Brain microvascular endothelial cell (primary cell): ENCODE data around the gene GLYR1.

Experiments
- DNase-seq: peaks from one replicate; pipeline ENCODE4 v3.0.0-alpha.2; 2020
- H3K27ac ChIP-seq: fragments of 250-450 bp; sonication (Bioruptor Pico); 2 replicates; pipeline ENCODE4 v1.5.1; 2020; ENCODE audit warnings: mild to moderate bottlenecking, moderate library complexity
- H3K27me3 ChIP-seq: fragments of 250-450 bp; sonication (Bioruptor Pico); replicated peaks from 2 replicates; pipeline ENCODE4 v1.5.1; 2020; ENCODE audit warnings: mild to moderate bottlenecking
- H3K36me3 ChIP-seq: fragments of 250-450 bp; sonication (Bioruptor Pico); replicated peaks from 2 replicates; pipeline ENCODE4 v1.5.1; 2020; ENCODE audit warnings: mild to moderate bottlenecking
- H3K4me3 ChIP-seq: 2 replicates; pipeline ENCODE4 v1.5.1; 2011; ENCODE audit warnings: low read depth, mild to moderate bottlenecking, control low read depth, low read length, moderate library complexity
- in situ Hi-C: cut with HindIII; loops from 2 replicates; pipeline ENCODE4 v1.10.0; 2017; ENCODE audit warnings: low sequenced_read_pairs, low pct_ligation_motif_present
- TF ChIP-seq, protein P1 (sequence below): IDR thresholded peaks from 2 replicates; pipeline ENCODE4 v1.5.1; 2011; ENCODE audit warnings: low read depth, mild to moderate bottlenecking, moderate library complexity, low read length, control low read depth, inconsistent platforms; ENCODE audit errors: missing control alignments

Gene GLYR1

DNA sequence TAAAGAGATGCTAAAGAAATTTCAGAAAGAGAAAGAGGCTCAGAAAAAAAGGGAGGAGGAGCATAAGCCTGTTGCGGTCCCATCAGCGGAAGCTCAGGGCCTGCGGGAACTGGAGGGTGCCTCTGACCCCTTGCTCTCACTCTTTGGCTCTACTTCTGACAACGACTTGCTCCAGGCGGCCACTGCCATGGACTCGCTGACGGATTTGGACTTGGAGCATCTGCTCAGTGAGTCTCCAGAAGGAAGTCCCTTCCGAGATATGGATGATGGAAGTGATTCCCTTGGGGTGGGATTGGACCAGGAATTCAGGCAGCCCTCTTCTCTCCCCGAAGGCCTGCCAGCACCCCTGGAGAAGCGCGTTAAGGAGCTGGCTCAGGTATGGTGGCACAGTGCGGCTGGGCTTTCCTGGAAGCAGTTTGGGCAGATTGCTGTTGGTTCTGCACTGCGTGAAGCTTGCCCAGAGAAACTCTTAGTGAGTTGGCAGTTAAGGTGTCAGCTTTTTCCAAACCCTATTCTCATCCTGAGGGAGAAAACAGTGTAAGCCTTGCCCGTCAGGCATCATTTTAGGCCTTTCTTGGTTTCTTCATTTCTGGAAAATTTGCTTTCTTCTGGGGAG, 13.7 kb upstream of the GLYR1 start:
- Histone ChIP-seq H3K27me3 (no peaks in the 10 kb centered on the region), H3K4me3 (no peak overlapping the region), H3K27ac (no peak overlapping the region), H3K36me3 (peaks cover 57% of the 10 kb centered on the region)
- DNase-seq: no peak
- TF ChIP-seq, protein P1, sequence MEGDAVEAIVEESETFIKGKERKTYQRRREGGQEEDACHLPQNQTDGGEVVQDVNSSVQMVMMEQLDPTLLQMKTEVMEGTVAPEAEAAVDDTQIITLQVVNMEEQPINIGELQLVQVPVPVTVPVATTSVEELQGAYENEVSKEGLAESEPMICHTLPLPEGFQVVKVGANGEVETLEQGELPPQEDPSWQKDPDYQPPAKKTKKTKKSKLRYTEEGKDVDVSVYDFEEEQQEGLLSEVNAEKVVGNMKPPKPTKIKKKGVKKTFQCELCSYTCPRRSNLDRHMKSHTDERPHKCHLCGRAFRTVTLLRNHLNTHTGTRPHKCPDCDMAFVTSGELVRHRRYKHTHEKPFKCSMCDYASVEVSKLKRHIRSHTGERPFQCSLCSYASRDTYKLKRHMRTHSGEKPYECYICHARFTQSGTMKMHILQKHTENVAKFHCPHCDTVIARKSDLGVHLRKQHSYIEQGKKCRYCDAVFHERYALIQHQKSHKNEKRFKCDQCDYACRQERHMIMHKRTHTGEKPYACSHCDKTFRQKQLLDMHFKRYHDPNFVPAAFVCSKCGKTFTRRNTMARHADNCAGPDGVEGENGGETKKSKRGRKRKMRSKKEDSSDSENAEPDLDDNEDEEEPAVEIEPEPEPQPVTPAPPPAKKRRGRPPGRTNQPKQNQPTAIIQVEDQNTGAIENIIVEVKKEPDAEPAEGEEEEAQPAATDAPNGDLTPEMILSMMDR: no peak
- in situ Hi-C loops: no loop called here

DNA sequence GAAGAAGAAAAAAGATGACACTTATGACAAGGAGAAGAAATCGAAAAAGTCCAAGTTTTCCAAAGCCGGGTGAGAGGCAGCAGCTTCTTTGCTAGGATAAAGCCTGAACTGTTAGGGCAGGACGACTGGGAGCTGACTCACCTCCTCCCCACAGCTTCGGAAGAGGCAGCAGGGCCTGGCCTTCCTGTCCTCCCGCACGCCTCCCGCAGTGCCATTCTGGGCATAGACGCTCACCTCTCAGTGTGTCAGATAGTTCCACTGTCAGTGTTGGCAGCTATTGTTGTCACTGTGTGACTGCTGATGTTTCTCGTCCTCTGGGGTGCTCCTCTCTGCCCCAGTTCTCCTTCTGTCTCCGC, 12.8 kb upstream of the GLYR1 start:
- DNase-seq: peak; percentile 39
- in situ Hi-C loops: no loop called here
- H3K27ac ChIP-seq: peak overlapping the region; percentile 7
- peaks cover 65% of the 10 kb centered on the region for H3K36me3 ChIP-seq
- H3K4me3 ChIP-seq: no peak overlapping the region
- no peaks in the 10 kb centered on the region for H3K27me3 ChIP-seq
- TF ChIP-seq, protein P1: no peak

DNA sequence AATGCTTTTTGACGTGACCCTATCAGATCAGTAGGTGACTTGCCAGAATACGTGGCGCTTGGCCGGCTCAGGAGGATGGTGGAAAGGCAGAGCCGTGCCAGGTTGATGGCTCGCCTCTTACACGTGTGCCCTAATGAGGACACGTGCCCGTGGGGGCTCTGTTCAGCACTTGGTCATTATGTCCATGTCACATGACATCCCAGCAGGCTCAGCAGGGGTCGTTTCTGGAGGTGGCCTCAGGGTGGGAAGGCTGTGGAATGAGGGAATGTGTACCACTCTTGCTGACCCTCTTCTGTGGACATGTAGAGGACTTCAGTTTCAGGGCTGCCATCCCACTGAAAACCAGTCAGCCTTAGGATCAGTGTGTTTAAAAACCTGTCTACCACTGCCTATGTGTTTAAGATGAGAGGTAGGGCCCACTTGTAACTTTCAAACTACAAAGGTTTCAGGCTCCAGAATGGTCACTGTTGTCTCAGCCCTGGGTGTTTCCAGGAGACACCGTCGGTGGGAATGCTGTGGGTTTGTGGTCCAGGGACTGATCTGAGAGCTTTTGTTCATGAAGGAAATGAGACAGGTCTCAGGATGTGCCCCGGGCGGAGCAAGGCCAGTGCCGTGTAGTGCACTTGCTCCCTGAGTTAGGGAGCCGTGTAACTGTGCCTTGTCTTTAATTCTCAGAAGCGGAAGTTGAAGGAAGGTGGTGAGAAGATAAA, 12.3 kb upstream of the GLYR1 start:
- Histone ChIP-seq H3K27me3 (no peaks in the 10 kb centered on the region), H3K4me3 (no peak overlapping the region), H3K27ac (peak overlapping the region; percentile 7), H3K36me3 (peaks cover 67% of the 10 kb centered on the region)
- TF ChIP-seq, protein P1: no peak
- DNase-seq: peak; percentile 8
- in situ Hi-C loops: no loop called here

DNA sequence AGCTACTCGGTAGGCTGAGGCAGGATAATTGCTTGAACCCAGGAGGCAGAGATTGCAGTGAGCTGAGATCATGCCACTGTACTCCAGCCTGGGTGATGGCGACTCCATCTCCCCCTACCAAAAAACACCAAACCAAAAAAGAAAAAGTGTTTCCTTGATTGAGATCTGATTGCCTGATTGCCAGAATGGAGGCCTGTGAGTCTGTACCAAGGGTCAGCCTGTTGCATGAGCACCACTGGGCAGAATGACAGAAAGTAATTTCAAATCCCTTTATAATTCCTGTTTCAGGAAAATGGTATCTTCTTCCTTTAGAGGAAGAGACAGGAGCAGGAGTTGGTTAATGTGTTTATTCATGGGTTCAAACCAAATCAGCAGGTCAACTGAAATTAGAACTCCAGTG, 8.7 kb upstream of the GLYR1 start:
- Histone ChIP-seq H3K27me3 (no peaks in the 10 kb centered on the region), H3K27ac (no peak overlapping the region), H3K36me3 (peaks cover 58% of the 10 kb centered on the region), H3K4me3 (no peak overlapping the region)
- no peak for DNase-seq
- TF ChIP-seq, protein P1: no peak
- in situ Hi-C loops: no loop called here

GRCh38 chr16:4855371-4855770, 8.3 kb upstream of the GLYR1 start:
- Histone ChIP-seq H3K27ac (no peak overlapping the region), H3K27me3 (no peaks in the 10 kb centered on the region), H3K36me3 (peaks cover 53% of the 10 kb centered on the region), H3K4me3 (no peak overlapping the region)
- in situ Hi-C loops: no loop called here
- TF ChIP-seq, protein P1: no peak
- DNase-seq: no peak
